ENCODE measurements around the gene HOXB5. TPM values are rescaled to one million over a fixed set of nuclear protein-coding genes. Genes with fewer than 3 reads are reported as not detected.

The HOXB5 gene
- total and polyA plus RNA-seq, 2 donors (not counting 1 experiment from before 2014, with no cell fraction given) = not detected

DNA sequence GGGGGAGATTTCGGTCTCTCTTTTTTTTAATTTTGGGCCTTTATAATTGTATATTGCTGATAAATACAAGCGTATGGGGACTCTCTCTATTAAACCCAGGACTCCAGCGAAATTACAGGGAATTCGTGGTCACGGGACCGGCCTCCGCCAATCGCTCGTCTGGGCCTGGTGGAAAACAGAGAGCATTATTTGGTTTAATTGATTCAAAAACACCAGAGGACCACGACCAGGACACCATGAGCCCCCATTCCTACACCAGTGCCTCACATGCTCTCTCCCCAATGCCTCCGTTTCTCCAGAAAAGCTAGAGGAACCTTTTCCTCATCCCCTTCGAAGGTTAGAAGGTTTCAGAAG, 48.6 kb downstream of the HOXB5 start, which contains the start of gene HOXB2:
TSS of gene HOXB2 (minus strand) at position 88 of the 354 bp plus-strand sequence. CDS start 198 bp downstream, outside the sequence.
- H3K4me1 ChIP-seq (ENCODE audit: control insufficient read depth in 2 of 2, insufficient read depth in 2 of 2, low read length in 2 of 2) = peaks cover 45 to 47% of the 10 kb centered on the region in 2 donors
- TF ChIP-seq EZH2 (IDR thresholded peaks at IDR 0.05; ENCODE audit: borderline replicate concordance, insufficient read depth, low read depth, low read length, poor library complexity, severe bottlenecking) = no peak
- TF ChIP-seq, protein P1, sequence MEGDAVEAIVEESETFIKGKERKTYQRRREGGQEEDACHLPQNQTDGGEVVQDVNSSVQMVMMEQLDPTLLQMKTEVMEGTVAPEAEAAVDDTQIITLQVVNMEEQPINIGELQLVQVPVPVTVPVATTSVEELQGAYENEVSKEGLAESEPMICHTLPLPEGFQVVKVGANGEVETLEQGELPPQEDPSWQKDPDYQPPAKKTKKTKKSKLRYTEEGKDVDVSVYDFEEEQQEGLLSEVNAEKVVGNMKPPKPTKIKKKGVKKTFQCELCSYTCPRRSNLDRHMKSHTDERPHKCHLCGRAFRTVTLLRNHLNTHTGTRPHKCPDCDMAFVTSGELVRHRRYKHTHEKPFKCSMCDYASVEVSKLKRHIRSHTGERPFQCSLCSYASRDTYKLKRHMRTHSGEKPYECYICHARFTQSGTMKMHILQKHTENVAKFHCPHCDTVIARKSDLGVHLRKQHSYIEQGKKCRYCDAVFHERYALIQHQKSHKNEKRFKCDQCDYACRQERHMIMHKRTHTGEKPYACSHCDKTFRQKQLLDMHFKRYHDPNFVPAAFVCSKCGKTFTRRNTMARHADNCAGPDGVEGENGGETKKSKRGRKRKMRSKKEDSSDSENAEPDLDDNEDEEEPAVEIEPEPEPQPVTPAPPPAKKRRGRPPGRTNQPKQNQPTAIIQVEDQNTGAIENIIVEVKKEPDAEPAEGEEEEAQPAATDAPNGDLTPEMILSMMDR (IDR thresholded peaks at IDR 0.05) = no peak
- CTCF ChIA-PET = no interaction called here
- H3K79me2 ChIP-seq (ENCODE audit: control insufficient read depth, insufficient read depth, low read length) = no peaks in the 10 kb centered on the region
- DNase-seq (no peak), ATAC-seq (ENCODE audit: low read depth) (no peak)
- Mint-ChIP-seq H3K27ac (peak within 1 kb of the TSS; percentile 83), H3K4me1 (peaks cover 31% of the 10 kb centered on the region), H3K9me3 (ENCODE audit: insufficient read depth) (no peaks in the 10 kb centered on the region), H3K4me3 (peak within 1 kb of the TSS; percentile 94), H3K27me3 (peaks cover 53% of the 10 kb centered on the region)
- peak within 1 kb of the TSS; percentile 96 for H3K4me2 ChIP-seq (replicated peaks; ENCODE audit: low read depth, low read length, poor library complexity, severe bottlenecking)
- peaks cover 0 to 11% (median 0%) of the 10 kb centered on the region in 3 donors for H3K9me3 ChIP-seq (ENCODE audit: control extremely low read depth in 1 of 3, control insufficient read depth in 2 of 3, insufficient read depth in 1 of 3, low read length in 2 of 3)
- H3K27me3 ChIP-seq (replicated peaks in 1 of 4; ENCODE audit: control extremely low read depth in 1 of 4, control insufficient read depth in 3 of 4, insufficient read depth in 4 of 4, low read length in 3 of 4) = peaks cover 0 to 62% (median 28%) of the 10 kb centered on the region in 4 experiments
- H3K9ac ChIP-seq (ENCODE audit: low read length) = peak within 1 kb of the TSS; percentile 70
- H3K4me3 ChIP-seq (ENCODE audit: control extremely low read depth in 1 of 5, extremely low read depth in 1 of 5, insufficient read depth in 1 of 5, low read depth in 2 of 5, low read length in 4 of 5) = peak within 1 kb of the TSS; percentile 5 to 73 (median 52)
- H2AFZ ChIP-seq (ENCODE audit: insufficient read depth, low read depth, low read length, poor library complexity, severe bottlenecking) = peak within 1 kb of the TSS; percentile 82
- intact Hi-C loops (cut with micrococcal nuclease) = loop anchor here (10.0 kb wide), 1 partner anchor 50 kb away; no protein-coding TSS in a partner anchor
- POLR2A ChIA-PET = no interaction called here
- H3K27ac ChIP-seq (ENCODE audit: low read length in 2 of 2) = peak within 1 kb of the TSS in 1 of 2 donors; percentile 46
- H4K20me1 ChIP-seq (ENCODE audit: control insufficient read depth, insufficient read depth, low read length, poor library complexity, severe bottlenecking) = no peaks in the 10 kb centered on the region
- H3K36me3 ChIP-seq (replicated peaks in 1 of 2; ENCODE audit: control extremely low read depth in 1 of 2, control insufficient read depth in 1 of 2, extremely low read depth in 1 of 2, insufficient read depth in 2 of 2, low read length in 1 of 2) = no peaks in the 10 kb centered on the region
- WGBS (ENCODE audit: insufficient coverage) = 30% methylated on average over 4 of the region's 12 CpGs

DNA sequence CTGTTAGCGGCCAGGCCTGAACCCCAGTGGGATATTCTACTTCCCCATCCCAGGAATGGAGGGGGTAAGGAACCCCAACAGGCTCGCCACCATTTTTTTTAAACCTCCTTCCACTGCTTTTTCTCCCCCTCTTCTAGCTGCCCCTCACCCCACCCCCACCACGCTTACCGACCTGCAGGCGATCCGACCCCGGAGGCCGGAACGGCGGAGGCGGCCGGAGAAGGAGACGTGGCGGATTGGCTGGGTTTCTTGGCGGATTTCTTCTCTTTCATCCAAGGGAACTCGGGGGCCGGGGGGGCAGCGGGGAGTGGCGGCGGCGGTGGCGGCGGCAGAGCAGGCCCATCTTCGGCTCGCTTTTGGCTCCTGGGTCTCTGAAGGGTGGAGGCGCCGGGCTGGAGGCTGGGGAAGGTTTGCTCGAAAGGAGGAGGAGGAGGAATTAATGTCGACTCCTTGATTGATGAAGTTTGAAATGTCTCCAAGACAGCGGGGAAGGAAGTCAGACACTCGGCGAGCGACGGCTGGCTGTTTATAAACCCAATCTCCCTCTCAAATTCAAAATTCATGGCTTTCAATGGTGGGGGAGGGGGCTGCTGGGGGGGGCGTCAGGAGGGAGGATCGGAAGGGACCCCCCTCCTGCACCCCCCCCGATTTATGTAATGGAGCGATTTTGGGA, 49.1 kb downstream of the HOXB5 start:
- peak overlapping the region; percentile 83 for H3K27ac Mint-ChIP-seq
- peak overlapping the region; percentile 94 for H3K4me3 Mint-ChIP-seq
- H3K9me3 Mint-ChIP-seq (ENCODE audit: insufficient read depth) = no peaks in the 10 kb centered on the region
- Histone ChIP-seq H3K9ac (ENCODE audit: low read length) (peak overlapping the region; percentile 70), H3K27me3 (replicated peaks in 1 of 4; ENCODE audit: control extremely low read depth in 1 of 4, control insufficient read depth in 3 of 4, insufficient read depth in 4 of 4, low read length in 3 of 4) (peaks cover 0 to 68% (median 28%) of the 10 kb centered on the region in 4 experiments), H2AFZ (ENCODE audit: insufficient read depth, low read depth, low read length, poor library complexity, severe bottlenecking) (peak overlapping the region; percentile 82), H3K4me2 (replicated peaks; ENCODE audit: low read depth, low read length, poor library complexity, severe bottlenecking) (peak overlapping the region; percentile 96), H3K36me3 (replicated peaks in 1 of 2; ENCODE audit: control extremely low read depth in 1 of 2, control insufficient read depth in 1 of 2, extremely low read depth in 1 of 2, insufficient read depth in 2 of 2, low read length in 1 of 2) (no peaks in the 10 kb centered on the region), H3K9me3 (ENCODE audit: control extremely low read depth in 1 of 3, control insufficient read depth in 2 of 3, insufficient read depth in 1 of 3, low read length in 2 of 3) (peaks cover 0 to 11% (median 0%) of the 10 kb centered on the region in 3 donors), H3K4me1 (ENCODE audit: control insufficient read depth in 2 of 2, insufficient read depth in 2 of 2, low read length in 2 of 2) (peaks cover 45 to 47% of the 10 kb centered on the region in 2 donors), H4K20me1 (ENCODE audit: control insufficient read depth, insufficient read depth, low read length, poor library complexity, severe bottlenecking) (no peaks in the 10 kb centered on the region), H3K27ac (ENCODE audit: low read length in 2 of 2) (peak overlapping the region in 1 of 2 donors; percentile 46), H3K79me2 (ENCODE audit: control insufficient read depth, insufficient read depth, low read length) (no peaks in the 10 kb centered on the region), H3K4me3 (ENCODE audit: control extremely low read depth in 1 of 5, extremely low read depth in 1 of 5, insufficient read depth in 1 of 5, low read depth in 2 of 5, low read length in 4 of 5) (peak overlapping the region in 4 of 5 experiments; percentile 46 to 73 (median 60))
- CTCF ChIA-PET = interaction anchor here (0.6 kb wide), 1 partner anchor 74 kb away, joined by 3 read pairs; no protein-coding TSS in a partner anchor
- POLR2A ChIA-PET = interaction anchor here (0.7 kb wide), 1 partner anchor 1713 kb away, joined by 4 read pairs; no protein-coding TSS in a partner anchor
- ATAC-seq (ENCODE audit: low read depth) = no peak
- no peak for TF ChIP-seq EZH2 (IDR thresholded peaks at IDR 0.05; ENCODE audit: borderline replicate concordance, insufficient read depth, low read depth, low read length, poor library complexity, severe bottlenecking)
- TF ChIP-seq, protein P1 (IDR thresholded peaks at IDR 0.05) = no peak
- H3K27me3 Mint-ChIP-seq = peaks cover 53% of the 10 kb centered on the region
- H3K4me1 Mint-ChIP-seq = peaks cover 31% of the 10 kb centered on the region
- DNase-seq = peak; percentile 51
- 2% methylated on average over 24 of the region's 38 CpGs for WGBS (ENCODE audit: insufficient coverage)
- intact Hi-C loops (cut with micrococcal nuclease) = loop anchor here (10.0 kb wide), 1 partner anchor 50 kb away; no protein-coding TSS in a partner anchor
